ENCODE results near the gene RCC1.
"Not testable (repeated sequence)": the region's sequence is repeated elsewhere in the genome, so short reads cannot be mapped to it uniquely, and the experiment has no call there.

Gene RCC1

GRCh38 chr1:28551381-28551780 is 45.5 kb downstream of the RCC1 start:
- no peak for DNase-seq

DNA sequence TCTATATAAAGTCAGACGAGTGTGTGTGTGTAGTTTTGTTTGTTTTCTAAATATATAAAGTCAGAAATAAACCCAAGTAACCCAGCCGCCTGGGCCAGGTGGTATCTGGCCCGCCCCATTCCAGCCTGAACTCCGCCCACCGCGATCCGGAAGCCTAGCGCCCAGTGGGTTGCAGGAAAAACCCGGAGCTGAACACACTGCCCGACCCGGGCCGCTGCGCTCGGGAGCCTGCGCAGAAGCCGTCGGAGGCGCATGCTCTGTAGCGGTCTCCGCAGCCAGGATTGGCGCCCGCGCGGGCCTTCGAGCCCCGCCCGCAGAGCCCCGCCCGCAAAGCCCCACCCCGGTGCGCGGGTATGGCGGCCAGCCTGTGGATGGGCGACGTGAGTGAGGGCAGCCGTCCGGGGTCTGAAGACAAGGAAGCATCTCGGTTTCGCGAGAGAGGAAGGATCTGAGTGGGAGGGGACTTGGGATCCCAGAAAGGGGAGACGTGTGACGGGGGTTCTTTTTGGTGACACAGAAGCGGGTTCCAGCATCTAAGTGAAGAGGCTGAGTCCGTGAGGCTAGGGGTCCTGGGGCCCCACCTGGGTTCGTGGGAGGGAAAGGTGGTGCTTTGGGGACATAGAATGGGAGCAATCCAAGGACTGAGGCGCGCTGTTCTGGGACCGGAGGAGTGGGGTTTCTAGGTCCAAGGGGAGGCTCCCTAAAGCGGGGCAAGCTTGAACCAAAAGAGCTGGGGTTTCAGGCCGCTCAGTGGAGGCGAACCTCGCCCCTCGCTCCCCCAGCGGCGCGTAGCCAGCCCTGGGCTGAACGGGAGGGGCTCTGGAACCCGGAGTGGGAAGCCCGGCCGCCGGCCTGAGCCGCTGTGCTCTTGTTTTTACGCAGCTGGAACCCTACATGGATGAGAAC is 47.2 kb downstream of the RCC1 start, which contains the start of gene TRNAU1AP:
TRNAU1AP (plus strand) TSS at position 328 of the 906 bp plus-strand sequence; CDS start at position 354, 26 bp downstream.
- peak; percentile 94 for DNase-seq

GRCh38 chr1:28560886-28561285 is 55.0 kb downstream of the RCC1 start:
- peak; percentile 40 for DNase-seq

- DNase-seq = no peak
Measured at GRCh38 chr1:28564310-28564709, 58.5 kb downstream of the RCC1 start.

DNA sequence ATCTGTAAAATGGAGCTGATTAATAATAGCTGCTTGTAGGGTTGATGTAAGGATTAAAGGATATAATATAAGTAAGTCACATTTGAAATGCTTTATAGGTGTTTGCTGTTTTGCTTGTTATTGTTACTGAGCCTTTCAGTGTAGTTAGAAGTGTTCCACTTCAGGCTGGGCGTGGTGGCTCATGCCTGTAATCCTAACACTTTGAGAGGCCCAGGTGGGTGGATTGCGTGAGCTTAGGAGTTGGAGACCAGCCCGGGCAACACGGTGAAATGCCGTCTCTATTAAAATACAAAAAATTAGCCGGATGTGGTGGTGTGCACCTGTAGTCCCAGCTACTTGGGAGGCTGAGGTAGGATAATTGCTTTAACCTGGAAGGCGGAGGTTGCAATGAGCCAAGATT is 59.2 kb downstream of the RCC1 start:
- no peak for DNase-seq

- no peak for DNase-seq
Measured at GRCh38 chr1:28565726-28566125, 59.9 kb downstream of the RCC1 start.

- DNase-seq = no peak
Measured at GRCh38 chr1:28566931-28567330, 61.1 kb downstream of the RCC1 start.

DNA sequence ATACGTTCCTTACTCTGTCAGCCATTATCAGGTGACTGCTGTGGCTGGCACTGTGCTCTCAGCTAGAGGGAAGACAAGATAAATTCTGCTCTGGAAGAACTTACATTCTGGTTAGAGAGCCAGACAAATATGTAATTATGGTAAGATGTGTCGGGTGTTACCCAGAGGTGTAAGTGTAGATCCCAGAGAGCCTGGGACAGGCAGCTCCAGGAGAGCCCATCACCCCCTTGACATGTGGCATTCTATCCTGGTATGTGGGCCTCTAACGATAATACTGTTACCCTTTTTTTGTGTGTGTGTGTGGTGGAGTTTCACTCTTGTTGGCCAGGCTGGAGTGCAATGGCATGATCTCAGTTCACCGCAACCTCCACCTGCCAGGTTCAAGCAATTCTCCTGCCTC is 66.1 kb downstream of the RCC1 start:
- no peak for DNase-seq

GRCh38 chr1:28572891-28573290 is 67.0 kb downstream of the RCC1 start:
- not testable (repeated sequence) for DNase-seq

DNA sequence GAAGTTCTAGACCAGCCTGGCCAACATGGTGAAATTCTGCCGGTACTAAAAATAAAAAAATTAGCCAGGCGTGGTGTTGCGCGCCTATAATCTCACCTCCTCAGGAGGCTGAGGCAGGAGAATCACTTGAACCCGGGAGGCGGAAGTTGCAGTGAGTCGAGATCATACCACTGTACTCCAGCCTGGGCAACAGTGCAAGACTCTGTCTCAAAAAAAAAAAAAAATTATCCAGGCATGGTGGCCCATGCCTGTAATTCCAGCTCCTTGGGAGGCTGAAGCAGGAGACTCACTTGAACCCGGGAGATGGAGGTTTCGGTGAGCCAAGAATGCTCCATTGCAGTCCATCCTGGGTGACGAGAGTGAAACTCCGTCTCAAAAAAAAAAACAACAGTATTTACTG is 67.7 kb downstream of the RCC1 start:
- no peak for DNase-seq

- DNase-seq = no peak
Measured at GRCh38 chr1:28577052-28577678, 71.3 kb downstream of the RCC1 start.

DNA sequence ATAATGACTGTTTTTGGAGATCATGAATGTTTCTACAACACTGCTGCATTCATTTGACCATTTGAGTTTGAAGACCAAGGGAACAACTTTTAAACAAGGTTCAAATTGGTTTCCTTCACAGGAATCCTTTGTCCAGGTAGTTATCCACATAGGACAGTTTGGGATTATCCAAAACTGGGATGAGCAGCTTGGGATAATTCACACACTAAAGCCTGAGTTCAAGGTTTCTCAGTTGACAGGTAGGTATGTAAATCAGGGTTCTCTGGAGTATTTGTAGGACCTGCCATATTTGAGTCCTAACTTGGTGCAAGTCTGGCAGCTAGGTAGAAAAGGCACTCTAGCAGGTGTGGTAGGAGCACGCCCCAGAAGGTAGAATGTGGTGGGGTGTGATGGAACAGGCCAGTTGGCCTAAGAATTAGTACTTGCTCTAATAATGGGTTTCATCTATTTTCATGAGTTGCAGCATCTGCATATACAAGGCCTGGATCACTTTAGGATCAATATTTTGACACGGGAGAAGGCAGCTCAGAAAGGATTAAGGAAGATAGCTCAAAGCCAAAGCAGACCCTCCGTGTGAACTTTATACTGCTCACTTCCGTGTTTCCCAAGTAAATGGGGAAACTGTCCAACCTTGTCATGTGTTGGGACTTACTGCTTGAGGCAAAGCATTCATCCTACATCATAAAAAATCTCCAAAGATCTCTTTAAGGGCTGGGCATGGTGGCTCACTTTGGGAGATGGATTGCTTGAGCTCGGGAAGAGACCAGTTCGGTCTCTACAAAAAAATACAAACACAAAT is 72.1 kb downstream of the RCC1 start:
- no peak for DNase-seq

GRCh38 chr1:28578696-28579218 is 72.9 kb downstream of the RCC1 start:
- no peak for DNase-seq

DNA sequence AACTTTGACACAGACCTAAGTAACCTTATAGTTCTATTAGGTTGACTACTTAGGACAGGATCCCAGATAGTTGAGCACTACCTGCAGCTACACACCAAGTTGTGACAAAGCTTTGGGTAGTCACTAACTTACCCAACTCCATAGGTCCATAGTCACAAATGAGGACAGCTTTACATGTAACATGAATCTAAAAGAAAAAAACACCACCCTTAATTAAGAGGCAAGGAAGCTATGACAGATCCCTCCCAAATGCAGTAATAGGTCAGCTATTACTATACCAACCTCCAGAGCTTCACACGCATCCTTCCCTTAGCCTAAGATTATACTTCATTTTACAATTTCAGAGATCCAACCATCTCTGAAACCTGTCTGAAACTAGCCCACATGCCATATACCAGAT is 73.6 kb downstream of the RCC1 start:
- DNase-seq = no peak

GRCh38 chr1:28580722-28581530 is 75.1 kb downstream of the RCC1 start:
- DNase-seq = peak; percentile 67

- DNase-seq = peak; percentile 93
Measured at GRCh38 chr1:28581531-28582247, 75.8 kb downstream of the RCC1 start.

GRCh38 chr1:28582248-28582615 is 76.4 kb downstream of the RCC1 start:
- DNase-seq = peak; percentile 51

DNA sequence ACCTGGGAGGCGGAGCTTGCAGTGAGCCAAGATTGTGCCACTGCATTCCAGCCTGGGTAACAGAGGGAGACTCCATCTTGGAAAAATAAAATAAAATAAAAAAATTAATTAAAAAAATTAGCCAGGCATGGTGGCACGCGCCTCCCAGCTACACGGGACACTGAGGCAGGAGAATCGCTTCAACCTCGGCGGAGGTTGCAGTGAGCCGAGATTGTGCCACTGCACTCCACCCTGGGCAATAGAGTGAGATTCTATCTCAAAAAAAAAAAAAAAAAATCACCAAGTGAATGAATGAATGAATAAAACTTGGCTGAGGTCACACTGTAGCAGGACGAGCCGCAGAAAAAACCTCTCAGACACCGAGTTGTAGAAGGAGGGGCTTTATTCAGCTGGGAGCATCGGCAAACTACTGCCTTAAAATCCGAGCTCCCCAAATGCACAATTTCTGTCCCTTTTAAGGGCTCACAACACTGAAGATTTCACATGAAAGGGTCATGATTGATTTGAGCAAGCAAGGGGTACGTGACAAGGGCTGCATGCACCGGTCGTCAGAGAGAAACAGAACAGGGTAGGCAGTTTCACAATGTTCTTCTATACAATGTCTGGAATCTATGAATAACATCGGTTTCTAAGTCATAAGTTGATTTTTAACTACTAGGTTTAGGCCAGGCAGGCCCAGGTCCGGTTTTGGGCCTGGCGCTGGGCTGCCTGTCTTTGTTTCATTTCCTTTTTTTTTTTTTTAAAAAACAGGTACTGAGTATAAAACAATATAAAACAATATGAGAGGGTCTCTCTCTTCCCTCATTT is 80.9 kb downstream of the RCC1 start:
- DNase-seq = not testable (repeated sequence)

Measured in NCI-H510A treated with DMSO at 0.1 percent for 48 hours (cell line).